Measurements from ENCODE around the gene ZBED3.

- TF ChIP-seq CTCF (conservative IDR thresholded peaks at IDR 0.05; ENCODE audit: low read length) (no peak), EZH2phosphoT487 (IDR thresholded peaks at IDR 0.05; ENCODE audit: borderline replicate concordance, low read depth, low read length) (no peak)
Measured at GRCh38 chr5:77024490-77024889, 62.6 kb downstream of the ZBED3 start.
